ENCODE measurements around the gene PIP4K2B.

DNA sequence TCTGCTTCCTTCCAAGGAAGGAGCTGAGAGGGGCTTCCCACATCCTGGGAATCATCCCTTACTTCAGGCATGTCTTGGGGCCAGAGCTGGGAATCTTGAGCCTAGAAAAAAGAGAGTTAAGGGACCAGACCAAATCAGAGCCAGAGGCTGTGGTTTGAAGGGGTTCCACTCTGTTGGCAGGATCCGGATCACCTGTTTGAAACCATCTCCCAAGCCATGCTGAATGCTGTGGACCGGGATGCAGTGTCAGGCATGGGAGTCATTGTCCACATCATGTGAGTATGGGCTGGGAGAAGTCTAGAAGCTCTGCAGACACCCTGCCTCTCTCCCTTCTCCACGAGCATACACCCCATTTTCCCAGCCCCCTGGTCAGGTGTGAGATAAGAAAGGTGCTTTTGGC lies 37.1 kb downstream of the PIP4K2B start:
- no peak for TF ChIP-seq EZH2 (IDR thresholded peaks at IDR 0.05; ENCODE audit: borderline replicate concordance, insufficient read depth, low read depth, low read length, poor library complexity, severe bottlenecking)
- TF ChIP-seq, protein P1, sequence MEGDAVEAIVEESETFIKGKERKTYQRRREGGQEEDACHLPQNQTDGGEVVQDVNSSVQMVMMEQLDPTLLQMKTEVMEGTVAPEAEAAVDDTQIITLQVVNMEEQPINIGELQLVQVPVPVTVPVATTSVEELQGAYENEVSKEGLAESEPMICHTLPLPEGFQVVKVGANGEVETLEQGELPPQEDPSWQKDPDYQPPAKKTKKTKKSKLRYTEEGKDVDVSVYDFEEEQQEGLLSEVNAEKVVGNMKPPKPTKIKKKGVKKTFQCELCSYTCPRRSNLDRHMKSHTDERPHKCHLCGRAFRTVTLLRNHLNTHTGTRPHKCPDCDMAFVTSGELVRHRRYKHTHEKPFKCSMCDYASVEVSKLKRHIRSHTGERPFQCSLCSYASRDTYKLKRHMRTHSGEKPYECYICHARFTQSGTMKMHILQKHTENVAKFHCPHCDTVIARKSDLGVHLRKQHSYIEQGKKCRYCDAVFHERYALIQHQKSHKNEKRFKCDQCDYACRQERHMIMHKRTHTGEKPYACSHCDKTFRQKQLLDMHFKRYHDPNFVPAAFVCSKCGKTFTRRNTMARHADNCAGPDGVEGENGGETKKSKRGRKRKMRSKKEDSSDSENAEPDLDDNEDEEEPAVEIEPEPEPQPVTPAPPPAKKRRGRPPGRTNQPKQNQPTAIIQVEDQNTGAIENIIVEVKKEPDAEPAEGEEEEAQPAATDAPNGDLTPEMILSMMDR (IDR thresholded peaks at IDR 0.05) = no peak

Data from B cell (primary cell).